Progenitor cell of endocrine pancreas (in vitro differentiated cells): Measurements from ENCODE around the gene GKN2. TPM values are rescaled to one million over a fixed set of nuclear protein-coding genes. Genes with fewer than 3 reads are reported as not detected.

Experiments used
- DNase-seq: peaks from one replicate; pipeline ENCODE4 v3.0.0; 2021; ENCODE audit warnings: low spot score; ENCODE audit not compliant: unreplicated experiment
- H3K27ac Mint-ChIP-seq: 2 replicates; pipeline ENCODE4 v1.8.0; 2021; ENCODE audit warnings: mild to moderate bottlenecking, moderate library complexity, mixed read lengths
- H3K27me3 Mint-ChIP-seq: 2 replicates; pipeline ENCODE4 v1.8.0; 2021; ENCODE audit warnings: mixed read lengths
- H3K36me3 Mint-ChIP-seq: 2 replicates; pipeline ENCODE4 v1.8.0; 2022; ENCODE audit warnings: mixed read lengths; ENCODE audit not compliant: insufficient read depth
- H3K4me1 Mint-ChIP-seq: 2 replicates; pipeline ENCODE4 v1.8.0; 2021; ENCODE audit warnings: low read depth, mixed read lengths
- H3K4me3 Mint-ChIP-seq: 2 replicates; pipeline ENCODE4 v1.8.0; 2021; ENCODE audit warnings: low read depth, mild to moderate bottlenecking, moderate library complexity, mixed read lengths
- H3K9me3 Mint-ChIP-seq: 2 replicates; pipeline ENCODE4 v1.8.0; 2021; ENCODE audit warnings: low read depth, mixed read lengths
- CTCF ChIP-seq: fragments of 200-600 bp; sonication (generic); IDR thresholded peaks from one replicate; pipeline ENCODE4 v1.5.0; 2021; ENCODE audit warnings: antibody characterized with exemption, mild to moderate bottlenecking; ENCODE audit not compliant: unreplicated experiment
- total RNA-seq: library from RNA; stranded (reverse); gene quantifications from 2 replicates; pipeline ENCODE4 v1.2.1, GENCODE V29; 2021

Gene GKN2
- total RNA-seq, 1 donor from 2014 or later = not detected

DNA sequence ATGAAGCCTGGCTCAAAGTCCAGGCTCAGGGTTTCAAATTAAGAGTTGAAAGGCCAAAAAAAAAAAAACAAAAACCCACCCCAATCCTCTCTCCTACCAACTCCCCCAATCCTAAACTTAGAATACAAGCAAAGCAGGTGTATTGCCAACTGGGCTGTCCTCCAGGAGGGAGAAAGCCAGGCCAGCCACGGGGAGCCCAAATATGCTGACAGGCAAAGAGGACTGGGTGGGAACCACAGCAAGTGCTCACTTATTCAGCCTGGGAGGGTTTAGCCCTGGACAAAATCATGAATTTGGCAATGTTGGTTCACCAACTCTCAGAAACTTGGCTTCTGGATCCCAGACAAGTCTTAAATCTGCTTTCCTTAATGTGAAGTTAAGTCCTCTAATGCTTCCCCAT, 36.5 kb downstream of the GKN2 start:
- Mint-ChIP-seq H3K27ac (no peak overlapping the region), H3K27me3 (no peaks in the 10 kb centered on the region), H3K36me3 (no peaks in the 10 kb centered on the region), H3K9me3 (no peaks in the 10 kb centered on the region), H3K4me3 (no peak overlapping the region), H3K4me1 (peaks cover 10% of the 10 kb centered on the region)
- no peak for DNase-seq
- TF ChIP-seq CTCF = no peak

DNA sequence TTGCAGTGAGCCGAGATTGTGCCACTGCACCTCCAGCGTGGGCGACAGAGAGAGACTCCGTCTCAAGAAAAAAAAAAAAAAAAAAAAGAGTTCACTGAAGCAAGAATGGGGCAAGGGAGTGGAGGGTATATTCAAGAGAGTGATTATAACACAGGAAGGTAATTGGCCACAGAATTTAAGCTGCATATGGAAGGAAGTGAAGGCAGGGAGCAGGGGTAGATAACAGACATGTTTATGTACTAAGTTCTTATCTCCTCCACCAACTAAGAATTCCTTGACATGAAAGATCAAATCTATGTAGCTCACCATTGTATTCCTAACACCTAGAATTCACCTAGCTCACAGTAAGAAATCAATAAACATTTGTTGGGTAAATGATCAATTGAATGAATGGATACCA, 37.3 kb downstream of the GKN2 start:
- no peak for DNase-seq
- Mint-ChIP-seq H3K27me3 (no peaks in the 10 kb centered on the region), H3K27ac (no peak overlapping the region), H3K4me3 (no peak overlapping the region), H3K9me3 (no peaks in the 10 kb centered on the region), H3K4me1 (peaks cover 5% of the 10 kb centered on the region), H3K36me3 (no peaks in the 10 kb centered on the region)
- TF ChIP-seq CTCF = no peak

GRCh38 chr2:68913359-68913758, 39.3 kb downstream of the GKN2 start:
- DNase-seq = no peak
- Mint-ChIP-seq H3K27ac (no peak overlapping the region), H3K4me3 (no peak overlapping the region), H3K4me1 (peaks cover 3% of the 10 kb centered on the region), H3K27me3 (no peaks in the 10 kb centered on the region), H3K36me3 (no peaks in the 10 kb centered on the region), H3K9me3 (no peaks in the 10 kb centered on the region)
- no peak for TF ChIP-seq CTCF

DNA sequence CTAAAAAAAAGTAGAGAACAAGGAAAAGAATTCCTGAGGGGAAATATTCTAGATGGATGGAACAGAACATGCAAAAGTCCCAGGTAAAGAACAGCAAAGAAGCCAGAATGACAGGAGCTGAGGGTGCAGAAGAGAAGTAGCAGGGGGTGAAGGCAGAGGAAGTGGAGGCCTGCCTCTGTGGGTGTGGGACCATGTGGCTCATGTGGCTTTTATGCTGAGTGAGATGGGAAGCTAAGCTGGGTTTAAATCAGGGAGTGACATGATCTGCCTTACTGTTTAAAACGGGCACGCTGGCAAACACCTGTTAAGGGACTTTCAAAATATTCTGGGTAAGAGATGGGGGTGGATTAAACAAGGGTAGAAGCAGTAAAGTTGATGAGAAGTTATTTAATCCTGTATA, 40.0 kb downstream of the GKN2 start:
- Mint-ChIP-seq H3K27me3 (no peaks in the 10 kb centered on the region), H3K4me3 (no peak overlapping the region), H3K27ac (no peak overlapping the region), H3K4me1 (peaks cover 6% of the 10 kb centered on the region), H3K36me3 (no peaks in the 10 kb centered on the region), H3K9me3 (no peaks in the 10 kb centered on the region)
- TF ChIP-seq CTCF = no peak
- DNase-seq = no peak

GRCh38 chr2:68912111-68912510, 40.6 kb downstream of the GKN2 start:
- Mint-ChIP-seq H3K4me3 (no peak overlapping the region), H3K36me3 (no peaks in the 10 kb centered on the region), H3K9me3 (no peaks in the 10 kb centered on the region), H3K27ac (no peak overlapping the region), H3K27me3 (no peaks in the 10 kb centered on the region), H3K4me1 (peaks cover 7% of the 10 kb centered on the region)
- TF ChIP-seq CTCF = no peak
- no peak for DNase-seq
